Thyroid gland (tissue), 4 donors: Measurements from ENCODE around the gene DSG4.

Experiments
- POLR2A ChIP-seq, 2 donors: fragments of 450-650 bp; IDR thresholded peaks; one replicate each; pipeline ENCODE4 v1.6.1; 2017; ENCODE audit warnings: antibody characterized with exemption in 2 of 2, mild to moderate bottlenecking in 2 of 2, moderate library complexity in 1 of 2
- TF ChIP-seq, protein P1 (sequence below), 6 experiments: fragments of 200-600 bp in 3 of 6; fragments of 450-650 bp in 3 of 6; sonication (generic) in 3 of 6; IDR thresholded peaks; one replicate each; pipeline ENCODE4 v1.5.1; 2016 to 2019; ENCODE audit warnings: antibody characterized with exemption in 6 of 6, mild to moderate bottlenecking in 2 of 6, inconsistent platforms in 1 of 6, moderate library complexity in 1 of 6

DNA sequence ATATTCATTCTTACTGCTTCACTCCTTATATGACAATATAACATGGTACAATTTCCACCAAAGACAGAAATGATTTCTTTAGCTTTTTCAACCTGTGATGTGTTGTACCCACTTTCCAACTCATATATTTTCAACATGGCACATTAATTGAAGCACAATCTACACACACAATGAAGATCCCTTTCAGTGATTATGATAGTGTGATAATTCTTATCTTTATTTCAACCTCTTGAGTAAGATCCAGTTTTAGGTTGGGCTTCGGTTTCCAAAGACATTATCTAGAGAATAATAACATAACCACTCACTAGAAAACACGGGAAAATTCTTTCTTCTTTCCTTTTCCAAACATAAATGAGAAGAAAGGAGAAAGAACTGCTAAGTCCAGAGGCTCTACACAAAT is 67.6 kb downstream of the DSG4 start:
- no peak for TF ChIP-seq POLR2A (IDR thresholded peaks at IDR 0.05)
- TF ChIP-seq, protein P1, sequence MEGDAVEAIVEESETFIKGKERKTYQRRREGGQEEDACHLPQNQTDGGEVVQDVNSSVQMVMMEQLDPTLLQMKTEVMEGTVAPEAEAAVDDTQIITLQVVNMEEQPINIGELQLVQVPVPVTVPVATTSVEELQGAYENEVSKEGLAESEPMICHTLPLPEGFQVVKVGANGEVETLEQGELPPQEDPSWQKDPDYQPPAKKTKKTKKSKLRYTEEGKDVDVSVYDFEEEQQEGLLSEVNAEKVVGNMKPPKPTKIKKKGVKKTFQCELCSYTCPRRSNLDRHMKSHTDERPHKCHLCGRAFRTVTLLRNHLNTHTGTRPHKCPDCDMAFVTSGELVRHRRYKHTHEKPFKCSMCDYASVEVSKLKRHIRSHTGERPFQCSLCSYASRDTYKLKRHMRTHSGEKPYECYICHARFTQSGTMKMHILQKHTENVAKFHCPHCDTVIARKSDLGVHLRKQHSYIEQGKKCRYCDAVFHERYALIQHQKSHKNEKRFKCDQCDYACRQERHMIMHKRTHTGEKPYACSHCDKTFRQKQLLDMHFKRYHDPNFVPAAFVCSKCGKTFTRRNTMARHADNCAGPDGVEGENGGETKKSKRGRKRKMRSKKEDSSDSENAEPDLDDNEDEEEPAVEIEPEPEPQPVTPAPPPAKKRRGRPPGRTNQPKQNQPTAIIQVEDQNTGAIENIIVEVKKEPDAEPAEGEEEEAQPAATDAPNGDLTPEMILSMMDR (IDR thresholded peaks at IDR 0.05) = no peak
